ENCODE measurements around the gene ZBBX.

ZBBX gene

GRCh38 chr3:167241048-167241845, 138.8 kb downstream of the ZBBX start:
- H3K9me3 ChIP-seq: no peaks in the 10 kb centered on the region
- no peak for DNase-seq
- no peaks in the 10 kb centered on the region for H3K27me3 ChIP-seq
- H3K4me3 ChIP-seq: no peak overlapping the region
- no peaks in the 10 kb centered on the region for H3K4me1 ChIP-seq
- no peaks in the 10 kb centered on the region for H3K36me3 ChIP-seq
- no peak overlapping the region for H3K27ac ChIP-seq
- no peak for TF ChIP-seq CTCF (IDR thresholded peaks at IDR 0.05)
- intact Hi-C loops (cut with DNase I; ENCODE audit: low total_unique reads): no loop called here

- no peaks in the 10 kb centered on the region for H3K4me1 ChIP-seq
- H3K27me3 ChIP-seq: no peaks in the 10 kb centered on the region
- no peak for TF ChIP-seq CTCF (IDR thresholded peaks at IDR 0.05)
- H3K4me3 ChIP-seq: no peak overlapping the region
- DNase-seq: no peak
- no peaks in the 10 kb centered on the region for H3K36me3 ChIP-seq
- intact Hi-C loops (cut with DNase I; ENCODE audit: low total_unique reads): no loop called here
- H3K27ac ChIP-seq: no peak overlapping the region
- H3K9me3 ChIP-seq: no peaks in the 10 kb centered on the region
Observed at GRCh38 chr3:167228135-167228534, 152.0 kb downstream of the ZBBX start.

- Histone ChIP-seq H3K9me3 (no peaks in the 10 kb centered on the region), H3K36me3 (no peaks in the 10 kb centered on the region), H3K27ac (no peak overlapping the region), H3K4me3 (no peak overlapping the region), H3K4me1 (no peaks in the 10 kb centered on the region), H3K27me3 (no peaks in the 10 kb centered on the region)
- no peak for TF ChIP-seq CTCF (IDR thresholded peaks at IDR 0.05)
- intact Hi-C loops (cut with DNase I; ENCODE audit: low total_unique reads): no loop called here
- DNase-seq: no peak
Observed at GRCh38 chr3:167225821-167226220, 154.3 kb downstream of the ZBBX start.

- H3K4me1 ChIP-seq: no peaks in the 10 kb centered on the region
- no peak for TF ChIP-seq CTCF (IDR thresholded peaks at IDR 0.05)
Observed at GRCh38 chr3:167209011-167209410, 171.1 kb downstream of the ZBBX start.

GRCh38 chr3:167203062-167203461, 177.0 kb downstream of the ZBBX start:
- no peak for DNase-seq
- no peaks in the 10 kb centered on the region for H3K27me3 ChIP-seq
- H3K27ac ChIP-seq: no peak overlapping the region
- TF ChIP-seq CTCF (IDR thresholded peaks at IDR 0.05): no peak
- H3K36me3 ChIP-seq: no peaks in the 10 kb centered on the region
- H3K9me3 ChIP-seq: no peaks in the 10 kb centered on the region
- H3K4me3 ChIP-seq: no peak overlapping the region
- H3K4me1 ChIP-seq: no peaks in the 10 kb centered on the region
- intact Hi-C loops (cut with DNase I; ENCODE audit: low total_unique reads): no loop called here

More at GRCh38 chr3:167209011-167209410, 171.1 kb downstream of the ZBBX start:
- no peak overlapping the region for H3K27ac ChIP-seq
- no peak overlapping the region for H3K4me3 ChIP-seq
- H3K9me3 ChIP-seq: no peaks in the 10 kb centered on the region
- no peaks in the 10 kb centered on the region for H3K27me3 ChIP-seq
- intact Hi-C loops (cut with DNase I; ENCODE audit: low total_unique reads): no loop called here
- no peak for DNase-seq
- H3K36me3 ChIP-seq: no peaks in the 10 kb centered on the region

Data from tibial artery (tissue), 4 donors.